Tongue (tissue), 2 donors: ENCODE data around the gene ANP32E. TPM values are rescaled to one million over a fixed set of nuclear protein-coding genes. Genes with fewer than 3 reads are reported as not detected.
"Not testable (repeated sequence)": the region's sequence is repeated elsewhere in the genome, so short reads cannot be mapped to it uniquely, and the experiment has no call there.

ENCODE experiments used
- DNase-seq: peaks from one replicate; pipeline ENCODE4 v3.0.0-alpha.2; 2015
- total RNA-seq: library from RNA; depleted of rRNA; stranded (reverse); fragments of >200 nt; gene quantifications from one replicate; pipeline ENCODE4 v1.2.3, GENCODE V29; 2014

Gene ANP32E
- total RNA-seq, 1 donor from 2014 or later, result 32.8 TPM

- DNase-seq, result peak; percentile 24
Observed at GRCh38 chr1:150256554-150257341, 20.8 kb upstream of the ANP32E start.

GRCh38 chr1:150256198-150256553, 20.3 kb upstream of the ANP32E start:
- no peak for DNase-seq

- no peak for DNase-seq
Observed at GRCh38 chr1:150249936-150250335, 14.0 kb upstream of the ANP32E start.

- DNase-seq, result no peak
Observed at GRCh38 chr1:150243003-150243402, 7.1 kb upstream of the ANP32E start.

- DNase-seq, result no peak
Observed at GRCh38 chr1:150237746-150238145, 1.8 kb upstream of the ANP32E start.

- DNase-seq, result not testable (repeated sequence)
Observed at GRCh38 chr1:150237176-150237575, 1.3 kb upstream of the ANP32E start.

- no peak for DNase-seq
Observed at GRCh38 chr1:150236614-150237100, 745 bp upstream of the ANP32E start.

GRCh38 chr1:150235294-150235851, 539 bp downstream of the ANP32E start:
- peak; percentile 64 for DNase-seq

- peak; percentile 84 for DNase-seq
Observed at GRCh38 chr1:150234566-150235293, 1.2 kb downstream of the ANP32E start.

GRCh38 chr1:150234309-150234565, 1.7 kb downstream of the ANP32E start:
- no peak for DNase-seq

- peak; percentile 45 for DNase-seq
Observed at GRCh38 chr1:150233359-150234308, 2.3 kb downstream of the ANP32E start.

- not testable (repeated sequence) for DNase-seq
Observed at GRCh38 chr1:150232921-150233320, 3.0 kb downstream of the ANP32E start.

- DNase-seq, result not testable (repeated sequence)
Observed at GRCh38 chr1:150228246-150228645, 7.7 kb downstream of the ANP32E start.

GRCh38 chr1:150227228-150227627, 8.7 kb downstream of the ANP32E start:
- DNase-seq, result no peak

GRCh38 chr1:150226486-150226885, 9.4 kb downstream of the ANP32E start:
- DNase-seq, result no peak

- no peak for DNase-seq
Observed at GRCh38 chr1:150225546-150225945, 10.4 kb downstream of the ANP32E start.

- no peak for DNase-seq
Observed at GRCh38 chr1:150224983-150225382, 10.9 kb downstream of the ANP32E start.

- peak; percentile 40 for DNase-seq
Observed at GRCh38 chr1:150221552-150221951, 14.4 kb downstream of the ANP32E start.

GRCh38 chr1:150215855-150216254, 20.1 kb downstream of the ANP32E start:
- DNase-seq, result not testable (repeated sequence)

GRCh38 chr1:150214099-150214756, 21.7 kb downstream of the ANP32E start:
- not testable (repeated sequence) for DNase-seq
